Nephron progenitor cell (in vitro differentiated cells): ENCODE results near the gene FGF21.
A peak's percentile ranks its signal among the peaks of the same experiment; 100 is the strongest.

ENCODE experiments used
- DNase-seq: peaks from one replicate; pipeline ENCODE4 v3.0.0; 2021
- H3K27ac Mint-ChIP-seq: 2 replicates; pipeline ENCODE4 v1.8.0; 2021; ENCODE audit warnings: mild to moderate bottlenecking, moderate library complexity, mixed read lengths
- H3K27me3 Mint-ChIP-seq: 2 replicates; pipeline ENCODE4 v1.8.0; 2021; ENCODE audit warnings: mild to moderate bottlenecking, low read depth, mixed read lengths; ENCODE audit not compliant: poor library complexity
- H3K36me3 Mint-ChIP-seq: 2 replicates; pipeline ENCODE4 v1.8.0; 2021; ENCODE audit warnings: low read depth, mixed read lengths
- H3K4me1 Mint-ChIP-seq: 2 replicates; pipeline ENCODE4 v1.8.0; 2021; ENCODE audit warnings: mixed read lengths
- H3K4me3 Mint-ChIP-seq: 2 replicates; pipeline ENCODE4 v1.8.0; 2021; ENCODE audit warnings: mild to moderate bottlenecking, moderate library complexity, mixed read lengths
- H3K9me3 Mint-ChIP-seq: 2 replicates; pipeline ENCODE4 v1.8.0; 2021; ENCODE audit warnings: mild to moderate bottlenecking, moderate library complexity, mixed read lengths
- TF ChIP-seq, protein P1 (sequence below): fragments of 200-600 bp; sonication (generic); IDR thresholded peaks from 2 replicates; pipeline ENCODE4 v1.5.0; 2021; ENCODE audit warnings: antibody characterized with exemption

The FGF21 gene

DNA sequence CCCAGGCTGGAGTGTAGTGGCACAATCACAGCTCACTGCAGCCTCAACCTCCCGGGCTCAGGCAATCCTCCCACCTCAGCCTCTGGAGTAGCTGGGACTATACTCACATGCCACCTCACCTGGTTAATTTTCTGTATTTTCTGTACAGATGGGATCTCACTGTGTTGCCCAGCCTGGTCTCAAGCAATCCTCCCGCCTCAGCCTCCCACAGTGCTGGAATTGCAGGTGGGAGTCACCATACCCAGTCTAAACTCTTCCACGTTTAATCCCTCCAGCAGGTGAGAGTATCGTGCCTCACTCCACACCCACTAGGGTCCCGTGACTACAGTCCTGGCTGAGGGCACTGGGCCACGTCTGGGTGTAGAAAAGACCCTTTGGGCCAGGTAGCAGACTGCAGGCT is 39.0 kb downstream of the FGF21 start:
- no peak overlapping the region for H3K27ac Mint-ChIP-seq
- no peaks in the 10 kb centered on the region for H3K9me3 Mint-ChIP-seq
- H3K4me1 Mint-ChIP-seq = peaks cover 30% of the 10 kb centered on the region
- H3K4me3 Mint-ChIP-seq = peak overlapping the region; percentile 93
- peaks cover 2% of the 10 kb centered on the region for H3K27me3 Mint-ChIP-seq
- TF ChIP-seq, protein P1, sequence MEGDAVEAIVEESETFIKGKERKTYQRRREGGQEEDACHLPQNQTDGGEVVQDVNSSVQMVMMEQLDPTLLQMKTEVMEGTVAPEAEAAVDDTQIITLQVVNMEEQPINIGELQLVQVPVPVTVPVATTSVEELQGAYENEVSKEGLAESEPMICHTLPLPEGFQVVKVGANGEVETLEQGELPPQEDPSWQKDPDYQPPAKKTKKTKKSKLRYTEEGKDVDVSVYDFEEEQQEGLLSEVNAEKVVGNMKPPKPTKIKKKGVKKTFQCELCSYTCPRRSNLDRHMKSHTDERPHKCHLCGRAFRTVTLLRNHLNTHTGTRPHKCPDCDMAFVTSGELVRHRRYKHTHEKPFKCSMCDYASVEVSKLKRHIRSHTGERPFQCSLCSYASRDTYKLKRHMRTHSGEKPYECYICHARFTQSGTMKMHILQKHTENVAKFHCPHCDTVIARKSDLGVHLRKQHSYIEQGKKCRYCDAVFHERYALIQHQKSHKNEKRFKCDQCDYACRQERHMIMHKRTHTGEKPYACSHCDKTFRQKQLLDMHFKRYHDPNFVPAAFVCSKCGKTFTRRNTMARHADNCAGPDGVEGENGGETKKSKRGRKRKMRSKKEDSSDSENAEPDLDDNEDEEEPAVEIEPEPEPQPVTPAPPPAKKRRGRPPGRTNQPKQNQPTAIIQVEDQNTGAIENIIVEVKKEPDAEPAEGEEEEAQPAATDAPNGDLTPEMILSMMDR = no peak
- DNase-seq = no peak
- H3K36me3 Mint-ChIP-seq = peaks cover 4% of the 10 kb centered on the region

DNA sequence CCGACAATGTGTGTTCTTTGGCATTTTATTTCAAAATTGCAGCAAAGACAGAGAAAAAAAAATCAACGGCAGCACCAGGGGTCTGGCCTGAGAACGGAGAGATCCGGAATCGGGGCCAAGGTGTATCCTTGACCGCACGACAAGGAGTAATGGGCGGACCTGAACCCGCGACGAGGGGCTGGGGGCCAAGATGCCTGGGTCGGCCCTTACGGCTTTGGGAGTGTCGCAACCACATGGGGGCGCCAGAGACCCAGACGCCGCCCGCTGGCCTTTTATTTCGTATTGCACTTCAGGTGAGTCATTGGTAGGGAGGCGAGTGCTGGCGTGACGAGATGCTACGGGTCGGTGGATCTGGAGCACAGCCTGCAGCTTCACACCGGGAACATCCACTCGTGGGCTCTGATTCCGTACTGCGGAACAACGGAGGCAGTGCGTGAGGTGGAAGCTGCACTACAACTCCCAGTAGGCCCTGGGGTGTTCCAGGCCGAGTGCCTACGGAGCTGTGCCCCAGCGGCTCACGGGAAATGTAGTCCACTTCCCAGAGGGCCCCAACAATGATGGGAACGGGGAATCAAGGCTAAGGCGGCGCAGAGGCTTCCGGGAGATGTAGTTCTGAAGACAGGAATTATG is 39.8 kb downstream of the FGF21 start:
- peak overlapping the region; percentile 93 for H3K4me3 Mint-ChIP-seq
- peaks cover 6% of the 10 kb centered on the region for H3K36me3 Mint-ChIP-seq
- peaks cover 34% of the 10 kb centered on the region for H3K4me1 Mint-ChIP-seq
- peak; percentile 88 for DNase-seq
- H3K27ac Mint-ChIP-seq = peak overlapping the region; percentile 92
- H3K9me3 Mint-ChIP-seq = no peaks in the 10 kb centered on the region
- H3K27me3 Mint-ChIP-seq = peaks cover 2% of the 10 kb centered on the region
- TF ChIP-seq, protein P1 = peak; percentile 96

DNA sequence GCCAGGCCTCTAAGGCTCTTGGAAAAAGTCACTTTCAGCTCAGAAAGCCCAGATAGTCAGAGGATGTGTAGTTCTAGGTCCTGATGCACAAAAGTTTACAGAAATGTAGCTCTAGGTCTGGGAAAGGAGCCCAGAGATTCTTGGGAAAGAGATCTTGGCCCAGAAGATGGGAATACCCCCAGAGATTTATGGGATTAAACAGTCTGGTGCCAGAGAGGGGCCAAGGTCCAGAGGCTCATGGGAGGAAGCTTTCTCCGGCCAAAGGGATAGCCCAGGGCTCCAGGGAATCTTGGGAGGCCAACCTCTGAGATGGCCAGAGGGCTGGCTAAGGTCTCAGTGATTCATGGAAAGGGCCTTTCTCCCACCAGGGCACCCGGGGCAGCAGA is 40.4 kb downstream of the FGF21 start:
- Mint-ChIP-seq H3K9me3 (no peaks in the 10 kb centered on the region), H3K36me3 (peaks cover 9% of the 10 kb centered on the region), H3K27ac (peak overlapping the region; percentile 92), H3K4me1 (peaks cover 37% of the 10 kb centered on the region), H3K4me3 (peak overlapping the region; percentile 93), H3K27me3 (peaks cover 2% of the 10 kb centered on the region)
- DNase-seq = no peak
- TF ChIP-seq, protein P1 = no peak

DNA sequence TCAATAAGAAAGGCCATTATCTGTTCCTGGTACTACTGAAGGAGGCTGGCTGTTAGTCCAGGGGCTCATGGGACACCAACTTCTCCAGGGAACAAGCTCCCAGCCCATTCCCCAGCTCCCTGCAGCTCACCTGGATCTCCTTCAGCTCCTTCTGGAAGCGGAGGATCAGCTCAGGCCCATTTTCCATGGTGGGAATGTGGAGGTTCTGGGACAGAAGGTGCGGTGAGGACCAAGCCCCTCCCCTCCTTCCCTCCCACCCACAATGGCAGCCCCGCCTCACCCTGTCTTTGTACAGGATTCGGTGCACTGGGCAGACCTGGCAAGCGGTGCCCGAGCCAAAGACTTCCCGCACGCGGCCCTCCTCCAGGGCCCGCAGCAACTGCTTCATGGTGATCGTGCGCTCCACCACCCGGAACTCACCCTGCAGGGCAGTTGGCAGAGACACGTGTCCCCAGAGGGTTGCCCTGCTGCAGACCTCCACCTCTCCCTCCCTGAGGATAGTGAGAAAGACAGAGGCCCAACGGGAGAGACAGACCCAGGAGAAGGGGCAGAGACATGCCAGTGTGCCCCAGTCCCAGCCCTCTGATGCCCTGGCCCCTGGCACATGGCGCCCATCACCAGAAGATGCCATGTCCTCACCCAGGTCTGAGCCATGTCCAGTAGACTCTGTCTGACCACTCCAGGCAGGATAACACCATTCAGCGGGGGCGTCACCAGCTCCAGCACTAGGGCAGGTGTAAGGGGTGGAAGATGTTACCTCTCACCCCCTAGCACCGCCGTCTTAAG is 41.2 kb downstream of the FGF21 start:
- no peak for DNase-seq
- Mint-ChIP-seq H3K27ac (no peak overlapping the region), H3K27me3 (peaks cover 2% of the 10 kb centered on the region), H3K4me3 (no peak overlapping the region), H3K36me3 (peaks cover 9% of the 10 kb centered on the region), H3K4me1 (peaks cover 37% of the 10 kb centered on the region), H3K9me3 (no peaks in the 10 kb centered on the region)
- TF ChIP-seq, protein P1 = no peak

DNA sequence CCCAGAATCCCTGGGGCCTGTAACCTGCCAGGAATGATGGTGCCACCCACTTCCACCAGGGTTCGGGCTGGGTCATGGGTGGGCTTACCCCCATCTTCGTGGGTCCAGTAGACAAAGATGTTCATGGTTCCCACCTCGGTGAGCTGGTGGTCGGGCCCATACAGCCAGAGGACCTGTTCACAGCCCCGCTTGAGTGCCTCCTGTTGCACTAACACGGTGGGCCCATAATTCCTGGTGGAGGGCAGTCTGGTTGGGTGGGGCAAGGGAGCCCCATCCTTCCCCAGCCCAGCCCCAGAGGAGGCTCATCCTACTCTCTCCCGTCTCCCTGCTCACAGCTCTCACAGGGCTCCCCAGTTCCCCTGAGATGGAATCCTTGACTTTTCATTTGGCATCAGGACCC is 41.8 kb downstream of the FGF21 start:
- Mint-ChIP-seq H3K4me3 (no peak overlapping the region), H3K27me3 (no peaks in the 10 kb centered on the region), H3K27ac (no peak overlapping the region), H3K9me3 (no peaks in the 10 kb centered on the region), H3K36me3 (peaks cover 9% of the 10 kb centered on the region), H3K4me1 (peaks cover 37% of the 10 kb centered on the region)
- TF ChIP-seq, protein P1 = no peak
- no peak for DNase-seq
